Body of pancreas (tissue), 4 donors: ENCODE results near the gene ANO4.

ENCODE experiments used
- CTCF ChIP-seq, 7 experiments: fragments of 450-650 bp in 4 of 7; fragments of 200-600 bp in 3 of 7; sonication (generic) in 3 of 7; IDR thresholded peaks; one replicate each; pipeline ENCODE4 v1.5.1; 2016 to 2019; ENCODE audit warnings: antibody characterized with exemption in 7 of 7
- POLR2A ChIP-seq, 3 donors: fragments of 450-650 bp; IDR thresholded peaks; one replicate each; pipeline ENCODE4 v1.6.1; 2016; ENCODE audit warnings: antibody characterized with exemption in 3 of 3, mild to moderate bottlenecking in 2 of 3

- no peak for TF ChIP-seq POLR2A (IDR thresholded peaks at IDR 0.05)
- TF ChIP-seq CTCF (IDR thresholded peaks at IDR 0.05): no peak
These were observed 119.5 kb downstream of the ANO4 start for GRCh38 chr12:100913872-100914592.
